Fibroblast of lung (primary cell): Measurements from ENCODE around the gene SUGCT. TPM values are rescaled to one million over a fixed set of nuclear protein-coding genes. Genes with fewer than 3 reads are reported as not detected.
"Not testable (repeated sequence)": the region's sequence is repeated elsewhere in the genome, so short reads cannot be mapped to it uniquely, and the experiment has no call there.

Experiments used
- DNase-seq, 2 donors: peaks; one replicate each; pipeline versions ENCODE4 v3.0.0 to v3.0.0-alpha.2; 2010; ENCODE audit warnings: low read depth in 2 of 2
- H2AFZ ChIP-seq: 2 replicates; pipeline ENCODE4 v1.5.1; 2012; ENCODE audit warnings: low read length, control low read depth, inconsistent platforms
- H3K27ac ChIP-seq: 2 replicates; pipeline ENCODE4 v1.5.1; 2011; ENCODE audit warnings: low read length, control low read depth; ENCODE audit not compliant: insufficient read depth
- H3K27me3 ChIP-seq: 2 replicates; pipeline ENCODE4 v1.5.1; 2011; ENCODE audit warnings: mild to moderate bottlenecking, low read length; ENCODE audit not compliant: control insufficient read depth, insufficient read depth
- H3K36me3 ChIP-seq: 2 replicates; pipeline ENCODE4 v1.5.1; 2011; ENCODE audit warnings: low read length; ENCODE audit not compliant: control insufficient read depth, insufficient read depth
- H3K4me1 ChIP-seq: 2 replicates; pipeline ENCODE4 v1.5.1; 2011; ENCODE audit warnings: low read length; ENCODE audit not compliant: control insufficient read depth, insufficient read depth; ENCODE audit errors: extremely low read depth
- H3K4me2 ChIP-seq: 2 replicates; pipeline ENCODE4 v1.5.1; 2011; ENCODE audit warnings: low read length, control low read depth; ENCODE audit not compliant: insufficient read depth; ENCODE audit errors: extremely low read depth
- H3K4me3 ChIP-seq, 4 experiments: fragments of 200-600 bp in 1 of 4; sonication (generic) in 1 of 4; replicated peaks in 1 of 4; 2 replicates each; pipeline ENCODE4 v1.5.1; 2011 to 2016; ENCODE audit warnings: low read length in 4 of 4, low read depth in 3 of 4, mild to moderate bottlenecking in 3 of 4, control low read depth in 2 of 4, inconsistent platforms in 1 of 4, mixed read lengths in 1 of 4; ENCODE audit not compliant: insufficient read depth in 1 of 4; ENCODE audit errors: control extremely low read depth in 1 of 4
- H3K79me2 ChIP-seq: 2 replicates; pipeline ENCODE4 v1.5.1; 2012; ENCODE audit warnings: mild to moderate bottlenecking, low read length, inconsistent platforms; ENCODE audit not compliant: control insufficient read depth, insufficient read depth
- H3K9ac ChIP-seq: 2 replicates; pipeline ENCODE4 v1.5.1; 2011; ENCODE audit warnings: mild to moderate bottlenecking, low read length, control low read depth; ENCODE audit not compliant: insufficient read depth
- H3K9me3 ChIP-seq: 2 replicates; pipeline ENCODE4 v1.5.1; 2012; ENCODE audit warnings: low read depth, low read length; ENCODE audit not compliant: control insufficient read depth, insufficient read depth
- H4K20me1 ChIP-seq: 2 replicates; pipeline ENCODE4 v1.5.1; 2011; ENCODE audit warnings: low read length; ENCODE audit not compliant: control insufficient read depth, insufficient read depth; ENCODE audit errors: extremely low read depth
- CTCF ChIP-seq, 2 donors: IDR thresholded peaks in 1 of 2; conservative IDR thresholded peaks in 1 of 2; 1 replicate in 1 of 2; 2 replicates in 1 of 2; pipeline ENCODE4 v1.5.1; 2011 to 2012; ENCODE audit warnings: low read length in 2 of 2, control low read depth in 1 of 2, inconsistent platforms in 1 of 2, low read depth in 1 of 2, mild to moderate bottlenecking in 1 of 2
- EZH2 ChIP-seq: IDR thresholded peaks from 2 replicates; pipeline ENCODE4 v1.5.1; 2012; ENCODE audit warnings: low read length, control low read depth, mild to moderate bottlenecking; ENCODE audit errors: missing control alignments
- polyA plus RNA-seq, 2 donors: library from polyadenylated mRNA; depleted of rRNA in 1 of 2; stranded (reverse) in 1 of 2; unstranded in 1 of 2; fragments of >200 nt; gene quantifications; 2 replicates each; pipeline ENCODE4 v1.2.1, GENCODE V29; 2011 to 2012; ENCODE audit warnings: missing spikeins in 1 of 2
- total RNA-seq: library from RNA; depleted of rRNA; stranded (reverse); fragments of >200 nt; gene quantifications from 2 replicates; pipeline ENCODE4 v1.2.1, GENCODE V29; 2014

SUGCT gene
- total and polyA plus RNA-seq, 2 donors (not counting 1 experiment from before 2014, with no cell fraction given), result 8.4 to 16.5 TPM

GRCh38 chr7:40165216-40165615 is 30.4 kb downstream of the SUGCT start:
- Histone ChIP-seq H3K4me2 (no peak overlapping the region), H3K4me1 (no peaks in the 10 kb centered on the region), H3K36me3 (no peaks in the 10 kb centered on the region), H3K9me3 (no peaks in the 10 kb centered on the region), H3K79me2 (no peaks in the 10 kb centered on the region), H3K4me3 (no peak overlapping the region), H3K27me3 (no peaks in the 10 kb centered on the region), H3K27ac (no peak overlapping the region), H4K20me1 (no peaks in the 10 kb centered on the region), H3K9ac (no peak overlapping the region), H2AFZ (no peak overlapping the region)
- no peak for TF ChIP-seq CTCF (conservative IDR thresholded peaks at IDR 0.05 in 1 of 2, IDR thresholded peaks at IDR 0.05 in 1 of 2; ENCODE audit: low read depth in 1 of 2, low read length in 2 of 2)
- DNase-seq, result no peak

- no peaks in the 10 kb centered on the region for H3K79me2 ChIP-seq
- H3K9me3 ChIP-seq, result no peaks in the 10 kb centered on the region
These were observed 32.5 kb downstream of the SUGCT start for GRCh38 chr7:40167291-40167690.

GRCh38 chr7:40168266-40168665 is 33.5 kb downstream of the SUGCT start:
- not testable (repeated sequence) for H2AFZ ChIP-seq, H3K79me2 ChIP-seq, H4K20me1 ChIP-seq, H3K36me3 ChIP-seq, DNase-seq, H3K4me1 ChIP-seq, H3K9me3 ChIP-seq, H3K27ac ChIP-seq, H3K27me3 ChIP-seq, H3K4me2 ChIP-seq, H3K9ac ChIP-seq, H3K4me3 ChIP-seq

More at GRCh38 chr7:40167291-40167690, 32.5 kb downstream of the SUGCT start:
- no peak overlapping the region for H2AFZ ChIP-seq
- TF ChIP-seq CTCF (conservative IDR thresholded peaks at IDR 0.05 in 1 of 2, IDR thresholded peaks at IDR 0.05 in 1 of 2; ENCODE audit: low read depth in 1 of 2, low read length in 2 of 2) (no peak), EZH2 (no peak)
- H3K4me3 ChIP-seq, result no peak overlapping the region
- H3K27me3 ChIP-seq, result no peaks in the 10 kb centered on the region
- H3K4me2 ChIP-seq, result no peak overlapping the region
- DNase-seq, result no peak
- no peaks in the 10 kb centered on the region for H3K4me1 ChIP-seq
- no peak overlapping the region for H3K9ac ChIP-seq
- no peak overlapping the region for H3K27ac ChIP-seq
- no peaks in the 10 kb centered on the region for H3K36me3 ChIP-seq
- no peaks in the 10 kb centered on the region for H4K20me1 ChIP-seq

- H3K4me2 ChIP-seq, H3K9me3 ChIP-seq, H3K27ac ChIP-seq, H3K79me2 ChIP-seq, H2AFZ ChIP-seq, H3K4me1 ChIP-seq, H3K9ac ChIP-seq, H3K27me3 ChIP-seq, H4K20me1 ChIP-seq, DNase-seq, H3K4me3 ChIP-seq, H3K36me3 ChIP-seq: not testable (repeated sequence)
These were observed 38.3 kb downstream of the SUGCT start for GRCh38 chr7:40173121-40173520.

GRCh38 chr7:40175256-40175655 is 40.5 kb downstream of the SUGCT start:
- not testable (repeated sequence) for H4K20me1 ChIP-seq, H3K36me3 ChIP-seq, H3K27ac ChIP-seq, H3K4me2 ChIP-seq, H3K9me3 ChIP-seq, H3K4me3 ChIP-seq, DNase-seq, H3K27me3 ChIP-seq, H2AFZ ChIP-seq, H3K4me1 ChIP-seq, H3K79me2 ChIP-seq, H3K9ac ChIP-seq
